GM18498 (cell line): ENCODE data around the gene CD83.

Experiments used
- ATAC-seq: cut with Tn5 transposase; IDR thresholded peaks from one replicate; pipeline ENCODE4 v1.9.1; 2021; ENCODE audit warnings: mild to moderate bottlenecking, moderate library complexity; ENCODE audit not compliant: unreplicated experiment

CD83 gene

GRCh38 chr6:14091339-14091978 lies 26.1 kb upstream of the CD83 start:
- ATAC-seq = no peak

GRCh38 chr6:14092316-14092715 lies 25.3 kb upstream of the CD83 start:
- ATAC-seq = no peak

- no peak for ATAC-seq
Observed at GRCh38 chr6:14092838-14093789, 24.5 kb upstream of the CD83 start.

- no peak for ATAC-seq
Observed at GRCh38 chr6:14094721-14095120, 22.9 kb upstream of the CD83 start.

GRCh38 chr6:14095437-14095836 lies 22.1 kb upstream of the CD83 start:
- ATAC-seq = peak; percentile 43

GRCh38 chr6:14100138-14100537 lies 17.4 kb upstream of the CD83 start:
- ATAC-seq = no peak

- no peak for ATAC-seq
Observed at GRCh38 chr6:14100966-14101365, 16.6 kb upstream of the CD83 start.

GRCh38 chr6:14102383-14102782 lies 15.2 kb upstream of the CD83 start:
- no peak for ATAC-seq

- no peak for ATAC-seq
Observed at GRCh38 chr6:14105547-14105946, 12.0 kb upstream of the CD83 start.

GRCh38 chr6:14107000-14107399 lies 10.6 kb upstream of the CD83 start:
- ATAC-seq = no peak

- no peak for ATAC-seq
Observed at GRCh38 chr6:14107711-14108494, 9.7 kb upstream of the CD83 start.

GRCh38 chr6:14108571-14109410 lies 8.8 kb upstream of the CD83 start:
- peak; percentile 71 for ATAC-seq

- peak; percentile 8 for ATAC-seq
Observed at GRCh38 chr6:14109411-14109826, 8.2 kb upstream of the CD83 start.

GRCh38 chr6:14110001-14110818 lies 7.4 kb upstream of the CD83 start:
- peak; percentile 54 for ATAC-seq

- ATAC-seq = no peak
Observed at GRCh38 chr6:14113976-14114375, 3.6 kb upstream of the CD83 start.

GRCh38 chr6:14118091-14118439 lies 493 bp downstream of the CD83 start:
- ATAC-seq = no peak

GRCh38 chr6:14118446-14118845 lies 874 bp downstream of the CD83 start:
- no peak for ATAC-seq

GRCh38 chr6:14119784-14120183 lies 2.2 kb downstream of the CD83 start:
- ATAC-seq = no peak

- ATAC-seq = no peak
Observed at GRCh38 chr6:14120546-14120945, 3.0 kb downstream of the CD83 start.

GRCh38 chr6:14121936-14122344 lies 4.4 kb downstream of the CD83 start:
- ATAC-seq = peak; percentile 56
